ENCODE data around the gene TTC7B.

GRCh38 chr14:90507428-90507827 lies 308.8 kb downstream of the TTC7B start:
- TF ChIP-seq POLR2AphosphoS5 (IDR thresholded peaks at IDR 0.05; ENCODE audit: low read length) (no peak), E2F8 (IDR thresholded peaks at IDR 0.05; ENCODE audit: low read depth, partially characterized antibody) (no peak), USF2 (IDR thresholded peaks at IDR 0.05; ENCODE audit: borderline replicate concordance, low read depth, low read length) (no peak), POLR2A (IDR thresholded peaks at IDR 0.05; ENCODE audit: low read depth, low read length) (no peak), CTCF (IDR thresholded peaks at IDR 0.05 in 2 of 3, conservative IDR thresholded peaks at IDR 0.05 in 1 of 3; ENCODE audit: control insufficient read depth in 2 of 3, extremely low read depth in 1 of 3, insufficient read depth in 1 of 3, low read depth in 3 of 3, low read length in 3 of 3) (no peak)
